Body of pancreas (tissue), 4 donors: ENCODE measurements around the gene ACKR2.

ENCODE experiments used
- CTCF ChIP-seq, 7 experiments: fragments of 450-650 bp in 4 of 7; fragments of 200-600 bp in 3 of 7; sonication (generic) in 3 of 7; IDR thresholded peaks; one replicate each; pipeline ENCODE4 v1.5.1; 2016 to 2019; ENCODE audit warnings: antibody characterized with exemption in 7 of 7
- POLR2A ChIP-seq, 3 donors: fragments of 450-650 bp; IDR thresholded peaks; one replicate each; pipeline ENCODE4 v1.6.1; 2016; ENCODE audit warnings: antibody characterized with exemption in 3 of 3, mild to moderate bottlenecking in 2 of 3

DNA sequence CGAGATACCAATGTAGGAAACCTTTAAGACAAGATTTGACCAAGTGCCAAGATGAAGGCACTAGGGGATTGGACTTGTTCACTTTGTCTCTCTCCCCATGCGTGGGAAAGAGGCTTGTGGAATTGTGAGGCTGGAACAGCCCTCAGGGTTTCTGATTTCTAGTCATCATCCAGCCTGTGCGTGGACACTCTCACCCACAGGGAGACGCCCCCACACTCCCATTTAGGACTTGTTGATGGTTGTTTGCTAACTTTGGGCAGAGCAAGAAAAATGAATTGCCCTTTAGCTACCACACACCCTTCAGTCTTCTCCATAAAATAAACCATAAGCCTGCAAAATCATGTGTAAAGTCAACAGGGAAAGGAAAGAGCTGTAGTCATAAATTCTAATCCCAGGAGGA, 18.4 kb downstream of the ACKR2 start:
- no peak for TF ChIP-seq CTCF (IDR thresholded peaks at IDR 0.05)
- TF ChIP-seq POLR2A (IDR thresholded peaks at IDR 0.05) = no peak
